HAP-1 (cell line): ENCODE measurements around the gene SHISA2.

Experiments
- DNase-seq, 2 experiments: peaks; one replicate each; pipeline ENCODE4 v3.0.0-alpha.2; 2016 to 2020; ENCODE audit warnings: low spot score in 2 of 2
- H3K27me3 ChIP-seq: fragments of 250-450 bp; sonication (Bioruptor Pico); 2 replicates; pipeline ENCODE4 v1.5.1; 2020; ENCODE audit warnings: low read depth, mild to moderate bottlenecking, moderate library complexity
- H3K36me3 ChIP-seq: fragments of 250-450 bp; sonication (Bioruptor Pico); replicated peaks from 2 replicates; pipeline ENCODE4 v1.5.1; 2020; ENCODE audit warnings: mild to moderate bottlenecking
- H3K4me1 ChIP-seq: fragments of 250-450 bp; sonication (Bioruptor Pico); 2 replicates; pipeline ENCODE4 v1.5.1; 2020; ENCODE audit warnings: mild to moderate bottlenecking
- H3K4me3 ChIP-seq: fragments of 250-450 bp; sonication (Bioruptor Pico); 2 replicates; pipeline ENCODE4 v1.5.1; 2020; ENCODE audit warnings: mild to moderate bottlenecking, moderate library complexity
- H3K9me3 ChIP-seq: fragments of 250-450 bp; sonication (Bioruptor Pico); 2 replicates; pipeline ENCODE4 v1.5.1; 2020; ENCODE audit warnings: mild to moderate bottlenecking, moderate library complexity
- in situ Hi-C: fragments of 300-500 bp; cut with MboI; formaldehyde crosslinking; loops from 3 replicates; pipeline ENCODE4 v1.14.3; 2020; ENCODE audit warnings: low sequenced_read_pairs, inconsistent platforms, mixed read lengths

Gene SHISA2

GRCh38 chr13:26061947-26062346 lies 10.1 kb upstream of the SHISA2 start:
- H3K36me3 ChIP-seq = no peaks in the 10 kb centered on the region
- H3K4me3 ChIP-seq = no peak overlapping the region
- peaks cover 4% of the 10 kb centered on the region; the same call in 1 of the 2 replicates for H3K4me1 ChIP-seq
- no peak for DNase-seq
- no peaks in the 10 kb centered on the region for H3K27me3 ChIP-seq
- in situ Hi-C loops = loop anchor here (5.0 to 25.0 kb wide), 2 partner anchors 490 to 700 kb away; partner anchors contain the start of gene ATP8A2
- H3K9me3 ChIP-seq = no peaks in the 10 kb centered on the region

DNA sequence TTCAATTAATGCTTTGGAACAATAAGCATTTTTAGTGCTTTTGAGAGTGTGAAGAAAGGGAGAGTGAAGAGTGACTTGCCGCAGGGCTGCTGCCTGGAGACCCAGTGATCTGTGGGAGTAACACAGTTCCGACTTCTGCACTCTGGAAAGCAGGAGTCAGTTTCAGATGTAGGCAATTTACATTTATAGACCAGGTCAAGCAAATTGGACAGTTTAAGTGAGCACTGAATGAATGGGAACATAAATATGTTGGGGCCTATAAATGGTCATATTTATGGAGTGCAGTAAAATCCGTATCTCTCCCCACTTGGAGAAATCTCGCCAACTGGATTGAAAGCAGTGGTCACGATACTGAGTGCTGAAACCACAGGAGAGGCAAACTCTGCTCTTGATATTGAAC lies 9.4 kb upstream of the SHISA2 start:
- no peaks in the 10 kb centered on the region for H3K36me3 ChIP-seq
- H3K27me3 ChIP-seq = no peaks in the 10 kb centered on the region
- no peaks in the 10 kb centered on the region for H3K9me3 ChIP-seq
- in situ Hi-C loops = loop anchor here (5.0 to 25.0 kb wide), 2 partner anchors 489 to 699 kb away; partner anchors contain the start of gene ATP8A2
- no peak for DNase-seq
- no peak overlapping the region for H3K4me3 ChIP-seq
- peaks cover 4% of the 10 kb centered on the region; the same call in 1 of the 2 replicates for H3K4me1 ChIP-seq

DNA sequence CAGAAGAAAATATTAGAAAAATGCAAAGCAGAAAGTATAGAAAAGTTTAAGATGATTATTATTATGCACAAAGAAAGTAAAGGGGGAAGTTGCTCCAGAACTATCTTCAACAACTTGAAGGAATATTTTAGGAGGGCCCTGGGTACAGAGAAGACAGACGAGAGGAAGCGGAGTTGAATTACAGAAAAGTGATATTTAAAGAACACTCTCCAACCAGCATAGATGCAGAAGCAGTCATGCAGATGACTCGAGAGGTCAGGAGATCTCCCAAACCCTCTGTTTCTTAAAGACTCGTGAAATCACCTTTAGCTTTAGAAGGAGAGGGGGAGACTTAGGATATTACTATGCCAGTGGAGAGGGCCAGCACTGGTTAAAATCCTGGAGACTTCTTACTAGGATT lies 8.5 kb upstream of the SHISA2 start:
- Histone ChIP-seq H3K4me1 (peaks cover 4% of the 10 kb centered on the region; the same call in 1 of the 2 replicates), H3K4me3 (no peak overlapping the region), H3K9me3 (no peaks in the 10 kb centered on the region), H3K27me3 (no peaks in the 10 kb centered on the region), H3K36me3 (no peaks in the 10 kb centered on the region)
- in situ Hi-C loops = loop anchor here (5.0 to 25.0 kb wide), 2 partner anchors 488 to 698 kb away; partner anchors contain the start of gene ATP8A2
- no peak for DNase-seq

GRCh38 chr13:26058704-26059103 lies 6.9 kb upstream of the SHISA2 start:
- DNase-seq = no peak
- Histone ChIP-seq H3K9me3 (no peaks in the 10 kb centered on the region), H3K36me3 (no peaks in the 10 kb centered on the region), H3K4me3 (no peak overlapping the region), H3K27me3 (no peaks in the 10 kb centered on the region), H3K4me1 (peaks cover 4% of the 10 kb centered on the region; the same call in 1 of the 2 replicates)
- in situ Hi-C loops = loop anchor here (10.0 to 25.0 kb wide), 2 partner anchors 224 to 696 kb away; partner anchors contain the start of gene ATP8A2

GRCh38 chr13:26054896-26055295 lies 3.1 kb upstream of the SHISA2 start:
- Histone ChIP-seq H3K4me1 (no peaks in the 10 kb centered on the region; the same call in 1 of the 2 replicates), H3K27me3 (no peaks in the 10 kb centered on the region), H3K9me3 (no peaks in the 10 kb centered on the region), H3K36me3 (no peaks in the 10 kb centered on the region), H3K4me3 (no peak overlapping the region)
- in situ Hi-C loops = loop anchor here (10.0 to 25.0 kb wide), 2 partner anchors 220 to 693 kb away; partner anchors contain the start of gene ATP8A2
- no peak for DNase-seq

GRCh38 chr13:26053418-26053980 lies 1.7 kb upstream of the SHISA2 start:
- Histone ChIP-seq H3K27me3 (no peaks in the 10 kb centered on the region), H3K36me3 (no peaks in the 10 kb centered on the region), H3K4me1 (peaks cover 14% of the 10 kb centered on the region), H3K4me3 (no peak overlapping the region), H3K9me3 (no peaks in the 10 kb centered on the region)
- no peak for DNase-seq
- in situ Hi-C loops = loop anchor here (10.0 to 25.0 kb wide), 2 partner anchors 219 to 691 kb away; partner anchors contain the start of gene ATP8A2

DNA sequence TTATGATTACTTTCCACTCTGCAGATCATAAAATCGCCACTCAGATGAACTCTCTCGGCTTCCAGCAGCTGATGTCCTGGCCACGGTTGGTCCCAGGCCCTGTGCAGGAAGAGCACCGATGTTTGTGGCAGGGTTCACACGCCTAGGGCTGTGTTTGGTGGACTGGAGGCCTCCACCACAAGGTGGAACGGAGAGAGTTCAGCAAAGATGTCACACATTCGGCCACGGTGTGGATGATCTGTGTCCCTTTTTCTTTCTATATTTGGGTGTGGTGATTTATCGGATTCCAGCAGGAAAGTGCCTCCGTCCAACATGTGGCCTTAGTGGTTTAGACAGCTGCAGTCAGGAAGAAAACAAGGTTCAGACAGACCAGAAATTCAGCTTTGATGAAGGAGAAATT lies 521 bp upstream of the SHISA2 start:
- no peaks in the 10 kb centered on the region for H3K36me3 ChIP-seq
- H3K4me1 ChIP-seq = peaks cover 17% of the 10 kb centered on the region
- H3K9me3 ChIP-seq = no peaks in the 10 kb centered on the region
- no peaks in the 10 kb centered on the region for H3K27me3 ChIP-seq
- DNase-seq = no peak
- in situ Hi-C loops = loop anchor here (10.0 to 25.0 kb wide), 2 partner anchors 218 to 690 kb away; partner anchors contain the start of gene ATP8A2
- H3K4me3 ChIP-seq = no peak overlapping the region

- H3K9me3 ChIP-seq = no peaks in the 10 kb centered on the region
- DNase-seq = no peak
- H3K4me1 ChIP-seq = peaks cover 17% of the 10 kb centered on the region
- no peaks in the 10 kb centered on the region for H3K27me3 ChIP-seq
- in situ Hi-C loops = loop anchor here (10.0 to 25.0 kb wide), 2 partner anchors 216 to 689 kb away; partner anchors contain the start of gene ATP8A2
- no peak overlapping the region for H3K4me3 ChIP-seq
- no peaks in the 10 kb centered on the region for H3K36me3 ChIP-seq
Observed at GRCh38 chr13:26051231-26051656, 572 bp downstream of the SHISA2 start.

- no peak for DNase-seq
- in situ Hi-C loops = loop anchor here (10.0 to 25.0 kb wide), 2 partner anchors 216 to 688 kb away; partner anchors contain the start of gene ATP8A2
- no peak overlapping the region for H3K4me3 ChIP-seq
Observed at GRCh38 chr13:26050568-26051230, 1.1 kb downstream of the SHISA2 start.

DNA sequence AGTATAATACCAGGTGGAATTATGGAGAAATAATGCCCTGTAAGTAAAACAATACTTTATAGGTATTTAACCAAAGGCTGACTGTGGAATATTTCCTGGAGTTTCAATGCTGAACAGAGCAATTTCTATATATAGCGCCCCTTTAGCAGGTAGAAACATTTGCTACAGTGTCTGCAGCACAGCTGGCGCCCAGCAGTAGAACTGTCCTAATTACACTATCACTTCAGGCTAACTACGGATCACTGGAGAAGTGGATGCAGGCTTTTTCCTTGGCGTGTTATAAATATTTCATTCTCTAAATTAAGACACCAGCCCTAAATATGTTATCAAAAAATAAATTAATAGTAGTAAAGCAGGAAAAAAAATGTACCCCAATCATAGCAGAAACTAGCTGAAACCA lies 3.1 kb downstream of the SHISA2 start:
- peak in 1 of 2 experiments; percentile 21 for DNase-seq
- H3K4me1 ChIP-seq = peaks cover 17% of the 10 kb centered on the region
- H3K4me3 ChIP-seq = no peak overlapping the region; the same call in 1 of the 2 replicates

More at GRCh38 chr13:26050568-26051230, 1.1 kb downstream of the SHISA2 start:
- Histone ChIP-seq H3K27me3 (no peaks in the 10 kb centered on the region), H3K4me1 (peaks cover 17% of the 10 kb centered on the region), H3K36me3 (no peaks in the 10 kb centered on the region), H3K9me3 (no peaks in the 10 kb centered on the region)

DNA sequence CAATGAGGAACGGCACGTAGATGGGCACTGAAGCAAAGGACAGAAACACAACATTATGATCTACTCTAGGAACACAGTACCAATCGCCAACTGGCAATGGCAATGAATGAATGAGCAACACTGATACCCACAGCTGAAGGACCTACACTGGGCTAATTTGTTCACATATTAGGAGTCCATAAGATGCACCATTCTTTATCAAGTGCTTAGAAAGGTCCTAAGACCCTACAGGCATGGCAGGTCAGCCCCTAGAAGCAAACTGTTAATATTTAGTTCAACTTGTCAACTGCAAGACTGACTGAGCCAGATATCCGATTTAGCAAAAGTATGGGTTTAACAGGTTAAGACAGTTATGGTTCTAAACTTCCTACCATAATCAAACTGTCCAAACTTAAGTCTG lies 4.8 kb downstream of the SHISA2 start:
- in situ Hi-C loops = no loop called here
- Histone ChIP-seq H3K36me3 (no peaks in the 10 kb centered on the region), H3K27me3 (no peaks in the 10 kb centered on the region)

More for the DNA sequence above, 3.1 kb downstream of the SHISA2 start:
- no peaks in the 10 kb centered on the region for H3K27me3 ChIP-seq
- H3K36me3 ChIP-seq = no peaks in the 10 kb centered on the region
- in situ Hi-C loops = no loop called here
- H3K9me3 ChIP-seq = no peaks in the 10 kb centered on the region

GRCh38 chr13:26046639-26047038 lies 5.2 kb downstream of the SHISA2 start:
- no peak for DNase-seq
- Histone ChIP-seq H3K4me1 (peaks cover 17% of the 10 kb centered on the region), H3K9me3 (no peaks in the 10 kb centered on the region), H3K36me3 (no peaks in the 10 kb centered on the region), H3K27me3 (no peaks in the 10 kb centered on the region), H3K4me3 (no peak overlapping the region)
- in situ Hi-C loops = no loop called here

More for the DNA sequence above, 4.8 kb downstream of the SHISA2 start:
- DNase-seq = no peak
- peaks cover 17% of the 10 kb centered on the region for H3K4me1 ChIP-seq
- no peak overlapping the region for H3K4me3 ChIP-seq
- H3K9me3 ChIP-seq = no peaks in the 10 kb centered on the region

GRCh38 chr13:26045142-26045541 lies 6.7 kb downstream of the SHISA2 start:
- no peak for DNase-seq
- Histone ChIP-seq H3K4me3 (no peak overlapping the region), H3K4me1 (peaks cover 17% of the 10 kb centered on the region), H3K27me3 (no peaks in the 10 kb centered on the region), H3K36me3 (no peaks in the 10 kb centered on the region), H3K9me3 (no peaks in the 10 kb centered on the region)
- in situ Hi-C loops = no loop called here

DNA sequence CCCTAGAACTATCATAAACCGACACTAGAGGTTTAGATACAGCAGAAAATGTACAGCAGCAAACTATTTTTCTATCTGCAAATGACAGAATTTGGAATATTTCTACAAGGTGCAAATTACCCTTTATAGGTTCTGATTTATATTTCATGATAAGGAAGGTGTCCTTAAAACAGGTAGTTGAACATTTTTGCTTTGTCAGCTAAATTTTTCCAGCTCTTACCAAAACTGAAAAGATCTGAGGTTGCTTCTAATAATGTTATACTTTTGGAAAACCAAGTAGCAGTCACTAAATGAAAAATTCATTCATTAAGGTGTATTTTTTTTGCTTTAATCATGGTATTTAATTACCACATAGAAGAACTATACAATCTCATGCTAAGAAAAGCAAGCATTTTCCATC lies 9.0 kb downstream of the SHISA2 start:
- H3K27me3 ChIP-seq = no peaks in the 10 kb centered on the region
- in situ Hi-C loops = no loop called here
- DNase-seq = no peak
- H3K4me1 ChIP-seq = no peaks in the 10 kb centered on the region
- H3K36me3 ChIP-seq = no peaks in the 10 kb centered on the region
- H3K4me3 ChIP-seq = no peak overlapping the region
- no peaks in the 10 kb centered on the region for H3K9me3 ChIP-seq
